HL-60 (cell line): ENCODE measurements around the gene ANKRD40.

Source experiments
- SPI1 ChIP-seq: IDR thresholded peaks from 2 replicates; pipeline ENCODE4 v1.6.1; 2012; ENCODE audit warnings: low read depth, mild to moderate bottlenecking, borderline replicate concordance
- TF ChIP-seq, protein P1 (sequence below): IDR thresholded peaks from one replicate; pipeline ENCODE4 v1.5.1; 2011; ENCODE audit warnings: low read length, control low read depth, inconsistent platforms; ENCODE audit not compliant: insufficient read depth

DNA sequence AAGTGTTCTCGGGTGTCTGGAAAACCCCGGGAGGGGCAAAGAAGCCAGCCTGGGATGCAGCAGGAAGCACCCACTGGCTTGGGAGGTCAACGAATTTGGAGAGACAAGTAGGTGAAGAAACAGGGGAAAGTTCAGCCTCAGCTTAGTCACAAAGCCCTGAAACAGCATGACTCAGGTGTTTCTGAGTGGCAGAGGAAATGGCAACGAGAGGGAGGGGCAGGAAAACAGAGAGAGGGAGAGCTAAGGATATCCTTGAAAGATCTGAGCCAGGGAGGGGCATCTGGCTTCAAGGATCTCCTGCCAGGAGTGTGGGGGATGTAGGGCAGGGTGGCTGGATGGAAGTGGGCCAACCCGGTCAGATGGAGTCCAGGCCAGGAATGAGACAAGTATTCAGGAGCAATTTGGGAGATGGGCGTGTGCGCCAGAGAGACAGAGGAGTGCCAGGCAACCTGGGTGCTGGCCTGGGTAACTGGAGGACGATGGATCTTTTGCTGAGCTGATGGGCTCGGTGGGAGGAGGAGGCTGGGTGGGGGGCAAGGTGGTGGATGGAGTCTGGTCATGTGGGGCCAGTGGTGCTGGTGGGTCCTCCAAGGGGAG, 45.8 kb downstream of the ANKRD40 start:
- TF ChIP-seq, protein P1, sequence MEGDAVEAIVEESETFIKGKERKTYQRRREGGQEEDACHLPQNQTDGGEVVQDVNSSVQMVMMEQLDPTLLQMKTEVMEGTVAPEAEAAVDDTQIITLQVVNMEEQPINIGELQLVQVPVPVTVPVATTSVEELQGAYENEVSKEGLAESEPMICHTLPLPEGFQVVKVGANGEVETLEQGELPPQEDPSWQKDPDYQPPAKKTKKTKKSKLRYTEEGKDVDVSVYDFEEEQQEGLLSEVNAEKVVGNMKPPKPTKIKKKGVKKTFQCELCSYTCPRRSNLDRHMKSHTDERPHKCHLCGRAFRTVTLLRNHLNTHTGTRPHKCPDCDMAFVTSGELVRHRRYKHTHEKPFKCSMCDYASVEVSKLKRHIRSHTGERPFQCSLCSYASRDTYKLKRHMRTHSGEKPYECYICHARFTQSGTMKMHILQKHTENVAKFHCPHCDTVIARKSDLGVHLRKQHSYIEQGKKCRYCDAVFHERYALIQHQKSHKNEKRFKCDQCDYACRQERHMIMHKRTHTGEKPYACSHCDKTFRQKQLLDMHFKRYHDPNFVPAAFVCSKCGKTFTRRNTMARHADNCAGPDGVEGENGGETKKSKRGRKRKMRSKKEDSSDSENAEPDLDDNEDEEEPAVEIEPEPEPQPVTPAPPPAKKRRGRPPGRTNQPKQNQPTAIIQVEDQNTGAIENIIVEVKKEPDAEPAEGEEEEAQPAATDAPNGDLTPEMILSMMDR: no peak
- no peak for TF ChIP-seq SPI1
